Bronchial epithelial cell (primary cell): ENCODE measurements around the gene ERP44. TPM values are rescaled to one million over a fixed set of nuclear protein-coding genes. Genes with fewer than 3 reads are reported as not detected.

Experiments used
- DNase-seq: peaks from one replicate; pipeline ENCODE4 v3.0.0-alpha.2; 2010; ENCODE audit warnings: low read depth
- FAIRE-seq: peaks from 2 replicates; lab custom pipeline; 2011; peaks lifted over from hg19 to GRCh38; lab: Jason Lieb, UNC
- H3K27me3 ChIP-seq: 2 replicates; pipeline ENCODE4 v1.5.1; 2011; ENCODE audit warnings: low read length; ENCODE audit not compliant: control insufficient read depth, insufficient read depth
- H3K36me3 ChIP-seq: 2 replicates; pipeline ENCODE4 v1.5.1; 2011; ENCODE audit warnings: low read length; ENCODE audit not compliant: control insufficient read depth, insufficient read depth
- H3K4me3 ChIP-seq: 2 replicates; pipeline ENCODE4 v1.5.1; 2011; ENCODE audit warnings: mild to moderate bottlenecking, low read depth, low read length, control low read depth
- total RNA-seq: library from RNA; depleted of rRNA; stranded (reverse); fragments of >200 nt; gene quantifications from 2 replicates; pipeline ENCODE4 v1.2.1, GENCODE V29; 2014
- TF ChIP-seq, protein P1 (sequence below): IDR thresholded peaks from 2 replicates; pipeline ENCODE4 v1.5.1; 2011; ENCODE audit warnings: mild to moderate bottlenecking, moderate library complexity, low read length, control low read depth, inconsistent platforms; ENCODE audit not compliant: insufficient read depth, severe bottlenecking

ERP44 gene
- total RNA-seq, 1 donor from 2014 or later, result 6.6 TPM

DNA sequence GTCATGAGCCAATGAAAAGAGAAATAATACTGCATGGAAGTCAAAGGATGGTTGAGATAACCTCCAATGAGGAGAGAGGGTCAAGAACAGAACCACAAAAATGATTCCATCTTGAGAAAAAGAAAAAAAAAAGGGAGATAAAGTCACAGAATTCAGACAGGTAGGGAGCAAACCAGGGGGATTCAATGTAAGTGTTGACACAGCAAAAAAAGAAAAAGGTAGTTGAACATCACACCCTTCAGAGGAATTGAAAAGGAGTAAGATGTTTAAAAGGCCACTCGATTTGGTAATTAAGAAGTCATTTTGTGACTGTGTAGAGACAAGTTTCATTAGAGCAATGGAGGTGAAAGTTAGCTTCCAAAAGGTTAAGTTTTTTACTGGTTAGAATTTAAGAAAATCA, 79.3 kb downstream of the ERP44 start:
- FAIRE-seq (no peak), DNase-seq (no peak)
- no peak overlapping the region for H3K4me3 ChIP-seq
- H3K36me3 ChIP-seq, result peaks cover 1% of the 10 kb centered on the region
- H3K27me3 ChIP-seq, result no peaks in the 10 kb centered on the region
- TF ChIP-seq, protein P1, sequence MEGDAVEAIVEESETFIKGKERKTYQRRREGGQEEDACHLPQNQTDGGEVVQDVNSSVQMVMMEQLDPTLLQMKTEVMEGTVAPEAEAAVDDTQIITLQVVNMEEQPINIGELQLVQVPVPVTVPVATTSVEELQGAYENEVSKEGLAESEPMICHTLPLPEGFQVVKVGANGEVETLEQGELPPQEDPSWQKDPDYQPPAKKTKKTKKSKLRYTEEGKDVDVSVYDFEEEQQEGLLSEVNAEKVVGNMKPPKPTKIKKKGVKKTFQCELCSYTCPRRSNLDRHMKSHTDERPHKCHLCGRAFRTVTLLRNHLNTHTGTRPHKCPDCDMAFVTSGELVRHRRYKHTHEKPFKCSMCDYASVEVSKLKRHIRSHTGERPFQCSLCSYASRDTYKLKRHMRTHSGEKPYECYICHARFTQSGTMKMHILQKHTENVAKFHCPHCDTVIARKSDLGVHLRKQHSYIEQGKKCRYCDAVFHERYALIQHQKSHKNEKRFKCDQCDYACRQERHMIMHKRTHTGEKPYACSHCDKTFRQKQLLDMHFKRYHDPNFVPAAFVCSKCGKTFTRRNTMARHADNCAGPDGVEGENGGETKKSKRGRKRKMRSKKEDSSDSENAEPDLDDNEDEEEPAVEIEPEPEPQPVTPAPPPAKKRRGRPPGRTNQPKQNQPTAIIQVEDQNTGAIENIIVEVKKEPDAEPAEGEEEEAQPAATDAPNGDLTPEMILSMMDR, result no peak

DNA sequence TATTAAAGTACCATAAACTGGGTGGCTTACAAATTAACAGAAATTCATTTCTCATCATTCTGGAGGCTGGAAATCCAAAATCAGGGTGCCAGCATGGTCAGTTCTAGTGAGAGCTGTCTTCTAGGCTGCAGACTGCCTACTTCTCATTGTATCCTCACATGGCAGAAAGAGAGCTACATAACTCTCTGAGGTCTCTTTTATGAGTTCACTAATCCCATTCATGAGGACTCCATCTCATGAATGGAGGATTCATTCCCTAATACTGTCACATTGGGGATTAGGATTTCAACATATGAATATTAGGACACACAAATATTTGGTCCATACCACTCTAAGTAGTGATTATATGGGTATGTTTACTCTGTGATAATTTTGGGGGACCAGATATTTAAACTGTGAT, 84.0 kb downstream of the ERP44 start:
- DNase-seq (no peak), FAIRE-seq (no peak)
- Histone ChIP-seq H3K27me3 (no peaks in the 10 kb centered on the region), H3K36me3 (peaks cover 1% of the 10 kb centered on the region), H3K4me3 (no peak overlapping the region)
- TF ChIP-seq, protein P1, result no peak

DNA sequence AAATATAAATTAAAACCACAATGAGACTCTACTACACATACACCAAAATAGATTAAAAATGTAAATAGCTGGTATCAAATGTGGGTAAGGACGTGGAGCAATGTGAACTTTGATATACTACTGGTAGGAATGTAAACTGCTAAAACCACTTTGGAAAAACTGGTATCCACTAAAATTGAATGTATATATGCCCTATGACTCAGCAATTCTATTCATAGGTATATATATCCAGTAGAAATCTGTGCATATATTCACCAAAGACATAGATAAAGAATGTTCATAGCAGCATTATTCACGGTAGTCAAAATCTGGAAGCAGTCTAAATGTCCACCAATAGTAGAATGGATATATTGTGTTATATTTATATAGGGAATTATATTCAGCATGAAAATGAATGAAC, 85.2 kb downstream of the ERP44 start:
- no peak for DNase-seq
- no peak for FAIRE-seq
- TF ChIP-seq, protein P1, result no peak
- Histone ChIP-seq H3K27me3 (no peaks in the 10 kb centered on the region), H3K4me3 (no peak overlapping the region), H3K36me3 (peaks cover 1% of the 10 kb centered on the region)

DNA sequence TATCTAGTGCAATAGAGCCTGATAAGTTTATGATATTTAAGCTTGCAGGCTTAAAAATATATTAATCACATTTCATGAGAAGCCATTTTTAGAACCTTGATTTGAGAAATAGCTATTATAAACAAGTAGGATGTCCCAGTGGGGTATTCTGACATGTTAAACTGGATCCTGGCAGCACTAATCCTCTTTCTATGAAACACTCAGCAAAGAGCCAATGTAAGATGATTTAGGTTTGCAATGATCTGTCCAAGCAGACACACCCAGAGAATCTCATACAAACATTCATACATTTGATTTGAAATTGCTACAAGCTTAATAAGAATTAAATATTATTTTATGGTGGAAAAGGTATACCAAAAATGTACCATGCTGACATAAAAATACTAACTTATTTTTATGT, 86.5 kb downstream of the ERP44 start:
- Histone ChIP-seq H3K27me3 (no peaks in the 10 kb centered on the region), H3K36me3 (peaks cover 1% of the 10 kb centered on the region)
- no peak for FAIRE-seq

DNA sequence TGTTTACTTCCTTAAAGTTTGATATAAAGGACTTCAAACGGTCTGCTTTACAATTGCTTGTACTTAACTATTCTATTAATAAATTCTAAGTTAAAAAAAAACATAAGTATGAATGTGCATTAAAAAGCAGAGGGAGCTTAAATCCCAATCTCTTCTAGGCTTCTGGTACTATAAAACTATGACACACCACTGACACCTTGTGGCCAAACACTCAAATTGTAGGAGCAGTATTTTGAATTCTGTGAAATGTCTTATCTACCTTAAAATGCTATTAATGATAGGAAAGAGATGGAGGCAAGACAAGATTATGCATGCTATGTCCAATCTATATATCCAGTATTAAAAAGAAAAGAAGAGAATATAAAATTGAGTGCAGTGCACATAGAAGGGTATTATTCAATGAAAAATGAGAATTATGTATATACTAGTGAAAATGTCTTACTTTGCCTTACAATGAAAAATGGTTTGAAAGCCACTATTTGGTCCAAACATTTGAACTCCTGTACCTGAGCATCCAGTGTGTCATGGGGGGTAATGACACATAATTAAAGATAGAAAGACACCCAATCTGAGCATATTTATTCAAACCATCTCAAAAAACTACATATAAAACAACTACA, 87.6 kb downstream of the ERP44 start:
- no peak overlapping the region for H3K4me3 ChIP-seq
- H3K27me3 ChIP-seq, result no peaks in the 10 kb centered on the region
- FAIRE-seq (no peak), DNase-seq (peak; percentile 45)
- H3K36me3 ChIP-seq, result peaks cover 1% of the 10 kb centered on the region
- TF ChIP-seq, protein P1, result peak; percentile 31

More for the DNA sequence above, 86.5 kb downstream of the ERP44 start:
- TF ChIP-seq, protein P1, result no peak
- DNase-seq, result no peak
- H3K4me3 ChIP-seq, result no peak overlapping the region

DNA sequence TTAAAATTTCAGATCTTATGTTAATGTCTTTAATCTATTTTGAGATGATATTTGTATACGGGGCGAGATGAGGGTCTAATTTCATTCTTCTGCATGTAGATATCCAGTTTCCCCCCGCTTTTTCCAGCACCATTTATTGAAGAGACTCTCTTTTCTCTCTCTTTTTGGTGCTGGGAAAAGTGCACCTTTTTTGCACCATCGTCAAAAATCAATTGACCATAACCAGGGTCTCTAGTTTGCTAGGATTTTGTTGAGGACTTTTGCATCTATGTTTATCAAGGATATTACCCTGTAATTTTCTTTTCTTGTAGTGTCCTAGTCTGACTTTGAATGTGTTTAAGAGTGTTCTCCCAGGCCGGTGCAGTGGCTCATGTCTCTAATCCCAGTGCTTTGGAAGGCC, 99.0 kb downstream of the ERP44 start:
- no peak for DNase-seq
- Histone ChIP-seq H3K27me3 (no peaks in the 10 kb centered on the region), H3K36me3 (peaks cover 5% of the 10 kb centered on the region), H3K4me3 (no peak overlapping the region)
- FAIRE-seq, result no peak
- TF ChIP-seq, protein P1, result no peak
